SW 1271 (cell line): ENCODE results near the gene PROK2.

ENCODE experiments used
- DNase-seq, 2 experiments: peaks; one replicate each; lab custom pipeline; 2025; lab: John Stamatoyannopoulos, UW

The PROK2 gene

GRCh38 chr3:71734881-71735280 is 50.1 kb downstream of the PROK2 start:
- DNase-seq = no peak

- DNase-seq = no peak
These were observed 51.6 kb downstream of the PROK2 start for GRCh38 chr3:71733319-71733718.

GRCh38 chr3:71732637-71733036 is 52.3 kb downstream of the PROK2 start:
- DNase-seq = no peak

- no peak for DNase-seq
These were observed 56.2 kb downstream of the PROK2 start for GRCh38 chr3:71728632-71729342.

- DNase-seq = no peak
These were observed 58.8 kb downstream of the PROK2 start for GRCh38 chr3:71726146-71726545.

- DNase-seq = no peak
These were observed 59.5 kb downstream of the PROK2 start, which contains the start of gene EIF4E3 for GRCh38 chr3:71725271-71725991. Gene EIF4E3, minus strand, starts transcription at chr3:71725402. Its CDS starts 35 bp downstream, at chr3:71725367.

- DNase-seq = no peak
These were observed 60.2 kb downstream of the PROK2 start for GRCh38 chr3:71724584-71725270.

- no peak for DNase-seq
These were observed 60.8 kb downstream of the PROK2 start for GRCh38 chr3:71724171-71724453.

- no peak for DNase-seq
These were observed 61.3 kb downstream of the PROK2 start for GRCh38 chr3:71723452-71724170.

- DNase-seq = no peak
These were observed 62.3 kb downstream of the PROK2 start for GRCh38 chr3:71722693-71723092.
